WI38 (cell line): ENCODE data around the gene COL19A1.
A peak's percentile ranks its signal among the peaks of the same experiment; 100 is the strongest.

Experiments
- H3K4me3 ChIP-seq: 2 replicates; pipeline ENCODE4 v1.5.1; 2011; ENCODE audit warnings: low read depth, mild to moderate bottlenecking, control low read depth, low read length
- TF ChIP-seq, protein P1 (sequence below): IDR thresholded peaks from 2 replicates; pipeline ENCODE4 v1.5.1; 2012; ENCODE audit warnings: low read depth, mild to moderate bottlenecking, control low read depth, low read length

COL19A1 gene

DNA sequence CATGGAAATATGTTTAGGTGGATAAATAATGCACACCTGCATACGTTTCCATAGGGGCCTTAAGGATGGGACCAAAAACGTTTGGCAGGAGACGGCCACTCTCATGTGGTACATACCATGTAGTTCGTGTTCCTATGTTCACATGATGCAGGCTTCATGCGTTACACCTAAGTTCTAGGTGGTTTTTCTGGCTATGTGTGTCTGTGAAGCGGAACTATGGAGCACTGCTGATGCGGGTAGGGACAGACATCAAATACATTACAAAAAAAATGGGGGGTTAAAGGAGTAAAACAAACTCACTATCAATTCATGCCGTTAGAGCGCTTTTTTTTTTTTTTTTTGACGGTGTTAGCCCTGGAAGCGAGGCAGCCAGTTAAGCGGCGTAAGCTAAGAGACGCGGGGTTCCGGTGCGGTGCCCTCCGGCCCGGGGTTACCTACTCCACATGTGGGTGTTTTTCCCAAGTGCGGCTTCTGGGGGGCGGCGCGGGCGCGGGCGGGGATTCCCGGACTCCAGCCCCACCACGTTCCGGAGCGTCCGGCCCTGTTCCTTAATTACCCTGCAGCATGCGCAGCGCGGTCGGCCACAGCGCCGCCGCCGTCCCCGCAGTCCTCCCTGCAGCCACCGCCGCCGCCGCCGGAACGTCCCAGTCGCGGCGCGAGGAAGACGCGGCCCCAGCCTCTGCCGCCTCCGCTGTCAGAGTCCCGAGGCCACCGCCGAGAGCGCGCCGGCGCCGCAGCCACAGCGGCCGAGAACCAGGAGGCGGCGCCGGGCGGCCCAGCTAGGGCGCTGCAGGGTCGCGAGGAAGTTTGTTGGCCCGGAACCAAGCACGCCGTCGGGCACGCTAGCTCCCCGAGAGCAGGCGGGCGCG, 648 bp downstream of the COL19A1 start:
- H3K4me3 ChIP-seq, result peak overlapping the region; percentile 52
- TF ChIP-seq, protein P1, sequence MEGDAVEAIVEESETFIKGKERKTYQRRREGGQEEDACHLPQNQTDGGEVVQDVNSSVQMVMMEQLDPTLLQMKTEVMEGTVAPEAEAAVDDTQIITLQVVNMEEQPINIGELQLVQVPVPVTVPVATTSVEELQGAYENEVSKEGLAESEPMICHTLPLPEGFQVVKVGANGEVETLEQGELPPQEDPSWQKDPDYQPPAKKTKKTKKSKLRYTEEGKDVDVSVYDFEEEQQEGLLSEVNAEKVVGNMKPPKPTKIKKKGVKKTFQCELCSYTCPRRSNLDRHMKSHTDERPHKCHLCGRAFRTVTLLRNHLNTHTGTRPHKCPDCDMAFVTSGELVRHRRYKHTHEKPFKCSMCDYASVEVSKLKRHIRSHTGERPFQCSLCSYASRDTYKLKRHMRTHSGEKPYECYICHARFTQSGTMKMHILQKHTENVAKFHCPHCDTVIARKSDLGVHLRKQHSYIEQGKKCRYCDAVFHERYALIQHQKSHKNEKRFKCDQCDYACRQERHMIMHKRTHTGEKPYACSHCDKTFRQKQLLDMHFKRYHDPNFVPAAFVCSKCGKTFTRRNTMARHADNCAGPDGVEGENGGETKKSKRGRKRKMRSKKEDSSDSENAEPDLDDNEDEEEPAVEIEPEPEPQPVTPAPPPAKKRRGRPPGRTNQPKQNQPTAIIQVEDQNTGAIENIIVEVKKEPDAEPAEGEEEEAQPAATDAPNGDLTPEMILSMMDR, result no peak

DNA sequence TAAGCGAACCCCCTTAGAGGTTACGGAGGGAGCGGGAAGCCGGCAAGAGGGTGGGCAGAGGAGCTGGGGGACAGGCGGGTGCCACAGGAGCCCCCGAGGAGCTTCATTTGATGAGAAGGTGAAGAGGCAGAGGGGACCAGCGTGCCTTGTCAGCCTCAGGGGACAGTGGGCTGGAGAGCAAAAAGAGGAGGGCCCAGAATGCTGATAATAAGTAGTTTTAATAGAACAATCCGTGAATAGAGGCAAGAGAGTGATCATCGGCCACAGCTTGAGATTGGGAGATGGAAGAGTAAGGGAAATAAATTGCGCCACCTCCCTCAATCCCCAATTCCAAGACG, 1.3 kb downstream of the COL19A1 start:
- peak overlapping the region; percentile 52 for H3K4me3 ChIP-seq
- TF ChIP-seq, protein P1, result no peak

DNA sequence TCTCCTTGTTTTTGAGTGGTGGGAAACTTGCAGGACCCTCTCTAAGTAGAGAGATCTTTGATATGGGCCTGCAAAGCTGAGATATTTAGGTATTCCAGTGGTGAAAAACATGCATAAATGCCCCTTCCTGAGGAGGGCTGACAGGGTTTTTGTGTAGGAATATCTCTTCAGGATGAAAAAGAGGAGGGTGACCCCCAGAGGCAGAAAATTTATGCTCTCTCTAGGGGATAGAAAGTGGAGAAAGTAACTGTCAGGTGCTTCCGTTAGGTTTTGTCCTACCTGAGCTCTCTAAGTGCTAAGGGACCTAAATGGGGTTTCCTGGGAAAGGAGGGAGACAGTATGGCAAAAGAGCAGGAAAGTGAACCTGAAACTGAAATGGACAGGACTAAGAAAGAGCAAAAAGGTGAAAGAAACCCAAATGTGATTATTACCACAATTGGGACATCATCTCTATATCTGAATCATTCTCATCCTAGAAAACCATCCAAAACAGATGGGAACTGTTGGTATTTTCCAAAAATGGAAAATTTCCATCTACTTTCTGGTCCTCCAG, 2.0 kb downstream of the COL19A1 start:
- no peak overlapping the region for H3K4me3 ChIP-seq
- TF ChIP-seq, protein P1, result no peak

DNA sequence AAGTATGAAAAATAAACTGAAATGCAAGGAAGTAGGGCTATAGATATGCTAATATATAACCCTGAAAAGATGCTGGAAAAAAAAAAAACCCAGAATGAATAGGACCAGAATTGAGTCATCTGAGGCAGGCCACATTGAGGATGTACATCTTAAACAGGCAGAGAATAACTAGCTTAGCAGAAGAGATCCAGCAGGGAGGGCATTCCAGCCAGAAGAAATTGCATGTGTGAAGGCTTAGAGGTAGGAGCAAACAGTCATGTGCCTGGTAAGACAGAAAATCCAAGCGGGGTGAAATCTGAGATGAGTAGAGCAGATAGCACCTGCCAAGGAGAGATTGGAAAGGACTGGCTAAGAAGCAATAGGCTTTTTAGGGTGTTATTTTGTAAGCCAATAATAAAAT, 2.6 kb downstream of the COL19A1 start:
- TF ChIP-seq, protein P1, result no peak
- no peak overlapping the region for H3K4me3 ChIP-seq

DNA sequence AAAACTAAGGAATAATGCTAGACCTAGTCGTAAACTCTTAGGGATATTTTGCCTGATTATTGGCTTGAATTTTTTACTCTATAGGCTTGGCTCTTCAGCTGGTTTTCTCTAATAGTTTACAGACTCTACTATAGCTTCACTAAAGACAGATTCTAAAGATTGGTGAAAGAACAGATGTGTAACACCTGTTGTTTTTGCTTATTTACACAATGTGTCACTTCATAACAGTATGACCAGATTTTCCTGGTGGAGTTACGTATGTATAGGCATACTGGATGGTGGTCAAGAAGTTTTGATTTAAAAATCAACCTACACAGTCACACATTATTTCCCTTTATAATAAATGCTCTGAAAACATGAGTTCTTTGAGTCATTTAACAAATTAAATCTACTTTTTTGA, 4.8 kb downstream of the COL19A1 start:
- TF ChIP-seq, protein P1, result no peak
- H3K4me3 ChIP-seq, result no peak overlapping the region

DNA sequence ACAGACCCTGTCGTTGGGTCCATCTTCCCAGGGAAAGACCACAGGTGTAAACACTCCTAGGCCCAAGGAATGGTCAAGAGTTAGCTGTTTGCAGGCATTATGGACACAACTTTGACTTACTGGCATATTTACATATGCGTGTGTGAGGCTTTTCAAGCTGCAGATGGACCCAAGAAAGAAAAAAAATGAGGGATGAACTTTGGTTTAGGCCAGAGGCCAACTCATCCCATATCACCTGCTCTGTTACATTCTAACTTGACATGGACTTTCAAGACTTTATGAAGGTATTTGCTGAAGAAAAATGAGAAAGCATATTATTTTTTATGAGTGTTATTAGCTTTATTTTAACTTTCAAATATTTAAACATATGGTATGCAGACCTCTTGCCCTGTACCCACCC, 6.9 kb downstream of the COL19A1 start:
- H3K4me3 ChIP-seq, result no peak overlapping the region
- TF ChIP-seq, protein P1, result no peak

DNA sequence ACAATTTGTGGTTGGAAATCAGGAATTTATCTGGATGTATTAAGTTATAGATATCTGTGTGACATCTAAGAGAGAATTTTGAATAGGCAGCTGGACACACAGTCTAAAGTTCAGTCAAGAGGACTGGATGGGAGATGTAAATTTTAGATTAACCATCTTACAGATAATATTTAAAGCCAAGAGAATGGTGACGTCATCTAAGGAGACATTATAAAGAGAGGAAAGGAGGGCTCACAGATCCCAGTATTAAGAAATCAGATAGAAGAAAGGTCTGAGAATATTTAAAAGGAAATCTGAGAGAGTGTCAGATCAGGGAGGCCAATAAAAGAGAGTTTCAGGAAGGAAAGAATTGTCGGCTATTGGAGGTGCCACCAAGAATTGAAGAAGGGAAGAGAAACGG, 9.4 kb downstream of the COL19A1 start:
- TF ChIP-seq, protein P1, result no peak

More for the DNA sequence above, 9.4 kb downstream of the COL19A1 start:
- H3K4me3 ChIP-seq, result no peak overlapping the region
